OCI-LY1 (cell line): ENCODE results near the gene PDS5B.
"Not testable (repeated sequence)": the region's sequence is repeated elsewhere in the genome, so short reads cannot be mapped to it uniquely, and the experiment has no call there.

Experiments
- EZH2 ChIP-seq: fragments of 200-600 bp; sonication (generic), shearing (Covaris generic); IDR thresholded peaks from 2 replicates; pipeline ENCODE4 v1.8.0; 2017; ENCODE audit warnings: borderline replicate concordance, mixed run types, mild to moderate bottlenecking, antibody characterized with exemption, low read length, moderate library complexity, mixed read lengths
- TF ChIP-seq, protein P1 (sequence below): fragments of 200-600 bp; sonication (generic), shearing (Covaris generic); IDR thresholded peaks from 2 replicates; pipeline ENCODE4 v1.5.1; 2017; ENCODE audit warnings: mild to moderate bottlenecking, antibody characterized with exemption, low read length, moderate library complexity, mixed read lengths

DNA sequence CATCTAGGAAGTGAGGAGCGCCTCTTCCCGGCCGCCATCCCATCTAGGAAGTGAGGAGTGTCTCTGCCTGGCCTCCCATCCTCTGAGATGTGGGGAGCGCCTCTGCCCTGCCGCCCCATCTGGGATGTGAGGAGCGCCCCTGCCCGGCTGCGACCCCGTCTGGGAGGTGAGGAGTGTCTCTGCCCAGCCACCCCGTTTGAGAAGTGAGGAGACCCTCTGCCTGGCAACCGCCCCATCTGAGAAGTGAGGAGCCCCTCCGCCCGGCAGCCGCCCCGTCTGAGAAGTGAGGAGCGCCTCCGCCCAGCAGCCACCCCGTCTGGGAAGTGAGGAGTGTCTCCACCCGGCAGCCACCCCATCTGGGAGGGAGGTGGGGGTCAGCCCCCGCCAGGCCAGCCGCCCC is 129.9 kb downstream of the PDS5B start:
- TF ChIP-seq, protein P1, sequence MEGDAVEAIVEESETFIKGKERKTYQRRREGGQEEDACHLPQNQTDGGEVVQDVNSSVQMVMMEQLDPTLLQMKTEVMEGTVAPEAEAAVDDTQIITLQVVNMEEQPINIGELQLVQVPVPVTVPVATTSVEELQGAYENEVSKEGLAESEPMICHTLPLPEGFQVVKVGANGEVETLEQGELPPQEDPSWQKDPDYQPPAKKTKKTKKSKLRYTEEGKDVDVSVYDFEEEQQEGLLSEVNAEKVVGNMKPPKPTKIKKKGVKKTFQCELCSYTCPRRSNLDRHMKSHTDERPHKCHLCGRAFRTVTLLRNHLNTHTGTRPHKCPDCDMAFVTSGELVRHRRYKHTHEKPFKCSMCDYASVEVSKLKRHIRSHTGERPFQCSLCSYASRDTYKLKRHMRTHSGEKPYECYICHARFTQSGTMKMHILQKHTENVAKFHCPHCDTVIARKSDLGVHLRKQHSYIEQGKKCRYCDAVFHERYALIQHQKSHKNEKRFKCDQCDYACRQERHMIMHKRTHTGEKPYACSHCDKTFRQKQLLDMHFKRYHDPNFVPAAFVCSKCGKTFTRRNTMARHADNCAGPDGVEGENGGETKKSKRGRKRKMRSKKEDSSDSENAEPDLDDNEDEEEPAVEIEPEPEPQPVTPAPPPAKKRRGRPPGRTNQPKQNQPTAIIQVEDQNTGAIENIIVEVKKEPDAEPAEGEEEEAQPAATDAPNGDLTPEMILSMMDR, result not testable (repeated sequence)
- not testable (repeated sequence) for TF ChIP-seq EZH2
